Neural cell (in vitro differentiated cells): ENCODE measurements around the gene CYP1A1. TPM values are rescaled to one million over a fixed set of nuclear protein-coding genes. Genes with fewer than 3 reads are reported as not detected.

Source experiments
- H2AFZ ChIP-seq: fragments of 200-600, 300-800 bp; sonication (generic), shearing (Covaris generic); 2 replicates; pipeline ENCODE4 v1.6.0; 2014; ENCODE audit warnings: low read depth, mild to moderate bottlenecking, antibody characterized with exemption, low read length, moderate library complexity
- H3F3A ChIP-seq: fragments of 200-600 bp; shearing (Covaris generic); 2 replicates; pipeline ENCODE4 v1.6.1; 2016; ENCODE audit warnings: mild to moderate bottlenecking, moderate library complexity, mixed read lengths, antibody characterized with exemption, low read length; ENCODE audit not compliant: insufficient read depth, poor library complexity, severe bottlenecking
- H3K27ac ChIP-seq: fragments of 200-600, 300-800 bp; sonication (generic), shearing (Covaris generic); 2 replicates; pipeline ENCODE4 v1.5.1; 2014; ENCODE audit warnings: mild to moderate bottlenecking, low read length, moderate library complexity
- H3K27me3 ChIP-seq: fragments of 300-800, 200-600 bp; sonication (generic), shearing (Covaris generic); 2 replicates; pipeline ENCODE4 v1.6.0; 2014; ENCODE audit warnings: mild to moderate bottlenecking, low read depth, low read length, moderate library complexity; ENCODE audit not compliant: insufficient read depth
- H3K36me3 ChIP-seq: fragments of 300-800, 200-600 bp; sonication (generic), shearing (Covaris generic); 2 replicates; pipeline ENCODE4 v1.5.1; 2014; ENCODE audit warnings: mild to moderate bottlenecking, antibody characterized with exemption, low read length, moderate library complexity; ENCODE audit not compliant: insufficient read depth
- H3K4me2 ChIP-seq: fragments of 300-800, 200-600 bp; sonication (generic), shearing (Covaris generic); 2 replicates; pipeline ENCODE4 v1.6.0; 2014; ENCODE audit warnings: mild to moderate bottlenecking, low read length
- H3K4me3 ChIP-seq: fragments of 300-800, 200-600 bp; sonication (generic), shearing (Covaris generic); 2 replicates; pipeline ENCODE4 v1.5.1; 2014; ENCODE audit warnings: mild to moderate bottlenecking, low read length, moderate library complexity
- H3K79me2 ChIP-seq: fragments of 200-600 bp; shearing (Covaris generic); replicated peaks from 2 replicates; pipeline ENCODE4 v1.6.0; 2014; ENCODE audit warnings: mild to moderate bottlenecking, low read length, moderate library complexity; ENCODE audit not compliant: insufficient read depth
- H3K9ac ChIP-seq: fragments of 300-800, 200-600 bp; sonication (generic), shearing (Covaris generic); 2 replicates; pipeline ENCODE4 v1.6.1; 2016; ENCODE audit warnings: mild to moderate bottlenecking, low read length, mixed read lengths
- H3K9me2 ChIP-seq: fragments of 200-600 bp; shearing (Covaris generic); 2 replicates; pipeline ENCODE4 v1.6.1; 2016; ENCODE audit warnings: mild to moderate bottlenecking, low read length, mixed read lengths; ENCODE audit not compliant: insufficient read depth
- H3K9me3 ChIP-seq: fragments of 200-600, 300-800 bp; sonication (generic), shearing (Covaris generic); 2 replicates; pipeline ENCODE4 v1.6.1; 2016; ENCODE audit warnings: mild to moderate bottlenecking, mixed run types, low read length, moderate library complexity, mixed read lengths
- H4K20me1 ChIP-seq: fragments of 200-600 bp; shearing (Covaris generic); 2 replicates; pipeline ENCODE4 v1.6.1; 2016; ENCODE audit warnings: mild to moderate bottlenecking, mixed run types; ENCODE audit not compliant: insufficient read depth
- CTCF ChIP-seq: fragments of 450-650 bp; IDR thresholded peaks from 2 replicates; pipeline ENCODE4 v1.5.1; 2014; ENCODE audit warnings: antibody characterized with exemption, mild to moderate bottlenecking, moderate library complexity; ENCODE audit not compliant: poor library complexity, severe bottlenecking
- EP300 ChIP-seq: fragments of 450-650 bp; conservative IDR thresholded peaks from 2 replicates; pipeline ENCODE4 v1.6.1; 2014; ENCODE audit warnings: antibody characterized with exemption, mild to moderate bottlenecking, moderate library complexity; ENCODE audit not compliant: poor library complexity, severe bottlenecking
- EZH2 ChIP-seq: fragments of 200-600, 300-800 bp; shearing (Covaris generic), sonication (generic); IDR thresholded peaks from 2 replicates; pipeline ENCODE4 v1.6.1; 2014; ENCODE audit warnings: antibody characterized with exemption, low read length, borderline replicate concordance, mild to moderate bottlenecking; ENCODE audit not compliant: insufficient read depth, poor library complexity, severe bottlenecking
- MXI1 ChIP-seq: fragments of 450-650 bp; conservative IDR thresholded peaks from 2 replicates; pipeline ENCODE4 v1.6.1; 2014; ENCODE audit warnings: antibody characterized with exemption, mild to moderate bottlenecking; ENCODE audit not compliant: poor library complexity, severe bottlenecking
- POLR2AphosphoS5 ChIP-seq: IDR thresholded peaks from 2 replicates; pipeline ENCODE4 v1.6.1; 2012
- RAD21 ChIP-seq: fragments of 450-650 bp; conservative IDR thresholded peaks from 2 replicates; pipeline ENCODE4 v1.6.1; 2014; ENCODE audit warnings: antibody characterized with exemption, mild to moderate bottlenecking, moderate library complexity
- REST ChIP-seq: IDR thresholded peaks from 2 replicates; pipeline ENCODE4 v1.6.1; 2012; ENCODE audit warnings: borderline replicate concordance
- SMC3 ChIP-seq: fragments of 450-650 bp; conservative IDR thresholded peaks from 2 replicates; pipeline ENCODE4 v1.6.1; 2014; ENCODE audit warnings: antibody characterized with exemption, mild to moderate bottlenecking, moderate library complexity; ENCODE audit not compliant: poor library complexity
- TAF1 ChIP-seq: IDR thresholded peaks from 2 replicates; pipeline ENCODE4 v1.6.1; 2012; ENCODE audit warnings: low read depth
- polyA plus RNA-seq: library from polyadenylated mRNA; depleted of rRNA; stranded (reverse); fragments of >200 nt; gene quantifications from 2 replicates; pipeline ENCODE4 v1.2.3, GENCODE V29; 2014

The CYP1A1 gene
- polyA plus RNA-seq, 1 donor from 2014 or later, result 0.09 TPM

- Histone ChIP-seq H3K27ac (no peak overlapping the region), H3K9me2 (no peaks in the 10 kb centered on the region), H2AFZ (no peak overlapping the region), H3K4me3 (no peak overlapping the region), H4K20me1 (no peaks in the 10 kb centered on the region), H3K9ac (no peak overlapping the region), H3K9me3 (no peaks in the 10 kb centered on the region), H3K4me2 (no peak overlapping the region), H3F3A (no peaks in the 10 kb centered on the region), H3K79me2 (no peaks in the 10 kb centered on the region), H3K36me3 (no peaks in the 10 kb centered on the region), H3K27me3 (no peaks in the 10 kb centered on the region)
- no peak for TF ChIP-seq SMC3
- TF ChIP-seq RAD21, result no peak
- TF ChIP-seq EP300, result no peak
- TF ChIP-seq TAF1, result no peak
- TF ChIP-seq EZH2, result no peak
- TF ChIP-seq MXI1, result no peak
- no peak for TF ChIP-seq CTCF
- TF ChIP-seq REST, result no peak
- TF ChIP-seq POLR2AphosphoS5, result no peak
Observed at GRCh38 chr15:74763416-74763815, 38.1 kb upstream of the CYP1A1 start.

GRCh38 chr15:74762791-74763150 lies 37.4 kb upstream of the CYP1A1 start:
- Histone ChIP-seq H2AFZ (no peak overlapping the region), H3K27ac (no peak overlapping the region), H3F3A (no peaks in the 10 kb centered on the region), H3K9me3 (no peaks in the 10 kb centered on the region), H3K4me2 (no peak overlapping the region), H3K27me3 (no peaks in the 10 kb centered on the region), H3K79me2 (no peaks in the 10 kb centered on the region), H3K4me3 (no peak overlapping the region), H3K9me2 (no peaks in the 10 kb centered on the region), H3K9ac (no peak overlapping the region), H3K36me3 (no peaks in the 10 kb centered on the region), H4K20me1 (no peaks in the 10 kb centered on the region)
- TF ChIP-seq RAD21 (no peak), SMC3 (no peak), MXI1 (no peak), POLR2AphosphoS5 (no peak), EP300 (no peak), EZH2 (no peak), CTCF (no peak), REST (no peak), TAF1 (no peak)
